CD14-positive monocyte (primary cell): ENCODE data around the gene ABHD14A. TPM values are rescaled to one million over a fixed set of nuclear protein-coding genes. Genes with fewer than 3 reads are reported as not detected.
A peak's percentile ranks its signal among the peaks of the same experiment; 100 is the strongest.

Experiments used
- DNase-seq, 3 donors: peaks; one replicate each; pipeline ENCODE4 v3.0.0-alpha.2; 2011 to 2022
- H2AFZ ChIP-seq: 2 replicates; pipeline ENCODE4 v1.6.0; 2012; ENCODE audit warnings: mild to moderate bottlenecking, low read depth, low read length, inconsistent platforms; ENCODE audit not compliant: insufficient read depth, poor library complexity, severe bottlenecking
- H3K27ac ChIP-seq, 2 donors: 1 replicate in 1 of 2; 2 replicates in 1 of 2; pipeline ENCODE4 v1.5.1; 2012 to 2013; ENCODE audit warnings: low read length in 2 of 2, control low read depth in 1 of 2, inconsistent platforms in 1 of 2, low read depth in 1 of 2, mild to moderate bottlenecking in 1 of 2
- H3K27me3 ChIP-seq, 2 donors: one replicate each; pipeline versions ENCODE4 v1.6.0 to v1.6.1; 2011 to 2013; ENCODE audit warnings: low read length in 2 of 2; ENCODE audit not compliant: control insufficient read depth in 2 of 2, insufficient read depth in 2 of 2
- H3K36me3 ChIP-seq, 2 donors: replicated peaks in 1 of 2; 1 replicate in 1 of 2; 2 replicates in 1 of 2; pipeline versions ENCODE4 v1.5.1 to v1.6.1; 2012 to 2013; ENCODE audit warnings: low read length in 2 of 2, control low read depth in 1 of 2, inconsistent platforms in 1 of 2, mild to moderate bottlenecking in 1 of 2; ENCODE audit not compliant: insufficient read depth in 2 of 2, control insufficient read depth in 1 of 2
- H3K4me1 ChIP-seq, 2 donors: 1 replicate in 1 of 2; 2 replicates in 1 of 2; pipeline versions ENCODE4 v1.5.1 to v1.6.1; 2012 to 2013; ENCODE audit warnings: low read length in 2 of 2, control low read depth in 1 of 2, inconsistent platforms in 1 of 2, mild to moderate bottlenecking in 1 of 2, moderate library complexity in 1 of 2; ENCODE audit not compliant: insufficient read depth in 2 of 2, control insufficient read depth in 1 of 2
- H3K4me2 ChIP-seq: replicated peaks from 2 replicates; pipeline ENCODE3; 2012; ENCODE audit warnings: low read length, moderate library complexity, mild to moderate bottlenecking; ENCODE audit not compliant: poor library complexity, severe bottlenecking; ENCODE audit errors: extremely low read depth
- H3K4me3 ChIP-seq, 3 experiments: fragments of 200-600 bp in 1 of 3; sonication (generic) in 1 of 3; replicated peaks in 1 of 3; 1 replicate in 2 of 3; 2 replicates in 1 of 3; pipeline ENCODE4 v1.5.1; 2011 to 2013; ENCODE audit warnings: low read length in 3 of 3, mild to moderate bottlenecking in 3 of 3, control low read depth in 2 of 3, low read depth in 2 of 3, inconsistent platforms in 1 of 3, moderate library complexity in 1 of 3
- H3K79me2 ChIP-seq: 2 replicates; pipeline ENCODE4 v1.6.0; 2012; ENCODE audit warnings: mild to moderate bottlenecking, control low read depth, inconsistent platforms, low read length, moderate library complexity; ENCODE audit not compliant: insufficient read depth
- H3K9ac ChIP-seq: 2 replicates; pipeline ENCODE4 v1.6.0; 2017; ENCODE audit warnings: low read length, mild to moderate bottlenecking; ENCODE audit not compliant: insufficient read depth, poor library complexity, severe bottlenecking
- H3K9me3 ChIP-seq, 2 donors: replicated peaks in 1 of 2; 1 replicate in 1 of 2; 2 replicates in 1 of 2; pipeline versions ENCODE4 v1.5.1 to v1.6.1; 2012 to 2013; ENCODE audit warnings: low read length in 2 of 2, control low read depth in 1 of 2; ENCODE audit not compliant: control insufficient read depth in 1 of 2, insufficient read depth in 1 of 2
- H4K20me1 ChIP-seq: 2 replicates; pipeline ENCODE4 v1.6.0; 2012; ENCODE audit warnings: mild to moderate bottlenecking, low read length, control low read depth, moderate library complexity; ENCODE audit not compliant: insufficient read depth
- H3K27ac Mint-ChIP-seq, 7 donors: one replicate each; pipeline ENCODE4 v1.8.0; 2020; ENCODE audit warnings: mild to moderate bottlenecking in 7 of 7, mixed read lengths in 7 of 7, moderate library complexity in 6 of 7, inconsistent platforms in 2 of 7
- H3K27me3 Mint-ChIP-seq, 3 donors: one replicate each; pipeline ENCODE4 v1.8.0; 2021 to 2022; ENCODE audit warnings: low read depth in 3 of 3, mild to moderate bottlenecking in 3 of 3, mixed read lengths in 3 of 3, moderate library complexity in 3 of 3, inconsistent platforms in 1 of 3
- H3K36me3 Mint-ChIP-seq, 2 donors: one replicate each; pipeline ENCODE4 v1.8.0; 2020; ENCODE audit warnings: mixed read lengths in 2 of 2, inconsistent platforms in 1 of 2, mild to moderate bottlenecking in 1 of 2
- H3K4me1 Mint-ChIP-seq: one replicate; pipeline ENCODE4 v1.8.0; 2020; ENCODE audit warnings: mild to moderate bottlenecking, mixed read lengths
- H3K4me3 Mint-ChIP-seq, 2 donors: one replicate each; pipeline ENCODE4 v1.8.0; 2020; ENCODE audit warnings: mild to moderate bottlenecking in 2 of 2, mixed read lengths in 2 of 2, moderate library complexity in 1 of 2
- H3K9me3 Mint-ChIP-seq, 7 donors: one replicate each; pipeline ENCODE4 v1.8.0; 2020 to 2022; ENCODE audit warnings: mixed read lengths in 7 of 7, mild to moderate bottlenecking in 6 of 7, moderate library complexity in 6 of 7, inconsistent platforms in 2 of 7
- WGBS: methylation state at CpG from one replicate; pipeline ENCODE4 v1.1.5; 2013; ENCODE audit warnings: missing lambda C conversion rate; ENCODE audit not compliant: insufficient coverage; 5-methylcytosine and 5-hydroxymethylcytosine counted together
- intact Hi-C, 2 donors: fragments of 100-400 bp; cut with micrococcal nuclease; formaldehyde crosslinking; loops; one replicate each; pipeline versions ENCODE4 v1.15.0 to v1.15.1; 2023
- polyA plus RNA-seq, 3 donors: library from polyadenylated mRNA; depleted of rRNA in 1 of 3; unstranded in 2 of 3; stranded (reverse) in 1 of 3; fragments of 300-500 nt in 2 of 3; fragments of >200 nt in 1 of 3; fragmentation: Illumina TruSeq in 2 of 3; gene quantifications; 1 replicate in 2 of 3; 2 replicates in 1 of 3; pipeline ENCODE4 v1.2.3, GENCODE V29; 2012 to 2021
- TF ChIP-seq, protein P1 (sequence below): fragments of 200-600 bp; IDR thresholded peaks from one replicate; pipeline ENCODE4 v1.8.0; 2022; ENCODE audit warnings: antibody characterized with exemption, mild to moderate bottlenecking

The ABHD14A gene
- polyA plus RNA-seq, 3 donors = 6.9 to 13.2 (median 11.7) TPM

DNA sequence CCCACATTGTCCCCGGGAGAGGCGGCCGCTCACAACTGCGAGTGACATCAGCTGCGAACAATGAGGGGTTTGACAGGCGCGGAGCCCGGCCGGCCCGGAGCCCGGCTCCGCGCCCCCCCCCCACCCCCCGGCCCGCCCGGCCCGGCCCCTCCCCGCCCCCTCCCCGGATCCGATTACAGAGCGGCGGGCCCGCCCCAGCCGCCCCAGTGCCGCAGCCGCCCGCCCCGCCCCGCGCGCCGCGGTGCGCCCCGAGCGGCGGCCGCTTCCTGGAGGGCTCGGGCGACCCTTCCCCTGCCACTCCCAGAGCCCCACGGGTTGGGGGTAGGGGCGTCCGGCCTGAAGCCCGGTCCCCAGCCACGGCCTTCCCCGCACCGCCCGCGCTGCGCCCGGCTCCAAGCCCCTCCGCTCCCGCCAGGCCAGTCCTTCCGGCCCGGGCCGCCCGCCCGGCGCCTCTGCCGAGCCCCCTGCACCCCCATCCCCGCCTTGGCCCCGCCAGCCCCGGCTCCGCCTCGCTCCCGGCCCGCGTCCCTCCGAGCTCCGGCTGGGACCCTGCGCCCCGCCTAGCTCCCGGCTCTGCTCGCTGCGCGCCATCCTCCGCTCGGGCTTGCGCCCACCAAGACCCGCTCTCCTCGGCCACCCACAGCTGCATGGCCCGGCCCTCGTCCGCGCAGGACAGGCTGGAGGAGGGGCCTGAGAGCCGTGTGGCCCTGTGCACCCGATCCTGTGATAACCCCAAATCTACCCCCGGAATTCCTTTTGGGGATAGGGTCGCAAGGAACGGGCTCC lies 7.3 kb upstream of the ABHD14A start, which contains the start of gene PCBP4:
Gene PCBP4 (minus strand): TSS at position 71 of the 786 bp plus-strand sequence. CDS start 6,214 bp downstream, outside the sequence.
- TF ChIP-seq, protein P1, sequence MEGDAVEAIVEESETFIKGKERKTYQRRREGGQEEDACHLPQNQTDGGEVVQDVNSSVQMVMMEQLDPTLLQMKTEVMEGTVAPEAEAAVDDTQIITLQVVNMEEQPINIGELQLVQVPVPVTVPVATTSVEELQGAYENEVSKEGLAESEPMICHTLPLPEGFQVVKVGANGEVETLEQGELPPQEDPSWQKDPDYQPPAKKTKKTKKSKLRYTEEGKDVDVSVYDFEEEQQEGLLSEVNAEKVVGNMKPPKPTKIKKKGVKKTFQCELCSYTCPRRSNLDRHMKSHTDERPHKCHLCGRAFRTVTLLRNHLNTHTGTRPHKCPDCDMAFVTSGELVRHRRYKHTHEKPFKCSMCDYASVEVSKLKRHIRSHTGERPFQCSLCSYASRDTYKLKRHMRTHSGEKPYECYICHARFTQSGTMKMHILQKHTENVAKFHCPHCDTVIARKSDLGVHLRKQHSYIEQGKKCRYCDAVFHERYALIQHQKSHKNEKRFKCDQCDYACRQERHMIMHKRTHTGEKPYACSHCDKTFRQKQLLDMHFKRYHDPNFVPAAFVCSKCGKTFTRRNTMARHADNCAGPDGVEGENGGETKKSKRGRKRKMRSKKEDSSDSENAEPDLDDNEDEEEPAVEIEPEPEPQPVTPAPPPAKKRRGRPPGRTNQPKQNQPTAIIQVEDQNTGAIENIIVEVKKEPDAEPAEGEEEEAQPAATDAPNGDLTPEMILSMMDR = no peak
- Histone ChIP-seq H3K79me2 (no peaks in the 10 kb centered on the region), H3K9me3 (no peaks in the 10 kb centered on the region), H4K20me1 (peaks cover 4% of the 10 kb centered on the region), H3K4me2 (peak within 1 kb of the TSS; percentile 77), H3K36me3 (no peaks in the 10 kb centered on the region), H2AFZ (peak within 1 kb of the TSS; percentile 59), H3K4me1 (peaks cover 9 to 14% of the 10 kb centered on the region in 2 donors), H3K27ac (no peak within 1 kb of the TSS), H3K9ac (peak within 1 kb of the TSS; percentile 60), H3K4me3 (peak within 1 kb of the TSS; percentile 1 to 71 (median 7)), H3K27me3 (peaks cover 10 to 47% of the 10 kb centered on the region in 2 donors)
- Mint-ChIP-seq H3K27me3 (peaks cover 37 to 59% (median 39%) of the 10 kb centered on the region in 3 donors), H3K4me1 (peaks cover 12% of the 10 kb centered on the region), H3K27ac (peak within 1 kb of the TSS in 1 of 7 donors; percentile 14), H3K9me3 (peaks cover 0 to 17% (median 0%) of the 10 kb centered on the region in 7 donors), H3K36me3 (peaks cover 10 to 12% of the 10 kb centered on the region in 2 donors), H3K4me3 (peak within 1 kb of the TSS; percentile 82 to 85)
- no peak for DNase-seq
- WGBS = under 1% methylated on average over 62 of the region's 90 CpGs
- intact Hi-C loops = no loop called here

DNA sequence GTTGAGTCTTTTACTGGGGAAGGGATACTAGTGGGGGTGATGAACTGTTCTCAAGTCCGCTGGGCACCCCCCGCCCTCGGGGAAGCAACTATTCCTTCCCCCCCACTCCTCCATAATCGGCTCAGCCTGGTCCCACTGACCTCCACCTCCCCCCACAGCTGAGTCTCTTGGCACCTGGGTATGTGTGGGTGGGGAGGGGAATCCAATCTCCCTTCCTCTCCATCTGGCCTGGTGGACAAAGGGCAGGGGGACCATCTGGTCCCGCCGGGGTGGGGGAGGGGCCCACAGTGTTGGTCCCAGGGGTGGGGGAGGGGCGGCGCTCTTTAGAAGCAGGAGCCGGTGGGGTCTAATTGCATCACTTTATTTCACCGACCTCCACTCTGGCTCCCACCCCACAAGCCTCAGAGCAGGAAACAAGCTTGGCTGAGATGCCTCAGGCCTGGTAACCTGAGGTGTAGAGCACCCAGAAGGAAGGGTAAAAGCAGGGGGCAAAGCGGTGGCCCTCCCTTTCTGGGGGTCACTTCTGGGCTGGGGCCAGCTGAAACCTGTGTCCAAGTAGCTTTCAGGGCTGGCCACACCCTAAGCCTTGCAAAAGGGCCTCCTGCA lies 6.6 kb upstream of the ABHD14A start:
- H3K4me1 ChIP-seq = peaks cover 11 to 16% of the 10 kb centered on the region in 2 donors
- no peaks in the 10 kb centered on the region for H3K9me3 ChIP-seq
- H3K27me3 ChIP-seq = peaks cover 10 to 41% of the 10 kb centered on the region in 2 donors
- no peak for DNase-seq
- intact Hi-C loops = no loop called here
- H3K9me3 Mint-ChIP-seq = peaks cover 0 to 17% (median 0%) of the 10 kb centered on the region in 7 donors
- peaks cover 10 to 12% of the 10 kb centered on the region in 2 donors for H3K36me3 Mint-ChIP-seq
- no peak overlapping the region for H3K27ac ChIP-seq
- peak overlapping the region in 2 of 3 experiments; percentile 7 to 71 for H3K4me3 ChIP-seq
- H4K20me1 ChIP-seq = peaks cover 4% of the 10 kb centered on the region
- peak overlapping the region in 1 of 7 donors; percentile 14 for H3K27ac Mint-ChIP-seq
- H3K79me2 ChIP-seq = no peaks in the 10 kb centered on the region
- TF ChIP-seq, protein P1 = no peak
- H3K4me2 ChIP-seq = peak overlapping the region; percentile 77
- H3K36me3 ChIP-seq = no peaks in the 10 kb centered on the region
- H2AFZ ChIP-seq = peak overlapping the region; percentile 59
- H3K4me1 Mint-ChIP-seq = peaks cover 12% of the 10 kb centered on the region
- peaks cover 35 to 54% (median 39%) of the 10 kb centered on the region in 3 donors for H3K27me3 Mint-ChIP-seq
- peak overlapping the region; percentile 60 for H3K9ac ChIP-seq
- peak overlapping the region; percentile 82 to 85 for H3K4me3 Mint-ChIP-seq
- 83% methylated on average over 1 of the region's 11 CpGs for WGBS
